DND-41 (cell line): ENCODE data around the gene TET2.

Source experiments
- EZH2 ChIP-seq: IDR thresholded peaks from 3 replicates; pipeline ENCODE4 v1.6.1; 2012; ENCODE audit warnings: borderline replicate concordance, low read depth, mild to moderate bottlenecking, moderate library complexity, low read length, inconsistent platforms; ENCODE audit not compliant: severe bottlenecking
- TF ChIP-seq, protein P1 (sequence below): IDR thresholded peaks from 2 replicates; pipeline ENCODE4 v1.5.1; 2012; ENCODE audit warnings: borderline replicate concordance, low read length, moderate library complexity, mild to moderate bottlenecking; ENCODE audit not compliant: poor library complexity, severe bottlenecking; ENCODE audit errors: extremely low read depth

DNA sequence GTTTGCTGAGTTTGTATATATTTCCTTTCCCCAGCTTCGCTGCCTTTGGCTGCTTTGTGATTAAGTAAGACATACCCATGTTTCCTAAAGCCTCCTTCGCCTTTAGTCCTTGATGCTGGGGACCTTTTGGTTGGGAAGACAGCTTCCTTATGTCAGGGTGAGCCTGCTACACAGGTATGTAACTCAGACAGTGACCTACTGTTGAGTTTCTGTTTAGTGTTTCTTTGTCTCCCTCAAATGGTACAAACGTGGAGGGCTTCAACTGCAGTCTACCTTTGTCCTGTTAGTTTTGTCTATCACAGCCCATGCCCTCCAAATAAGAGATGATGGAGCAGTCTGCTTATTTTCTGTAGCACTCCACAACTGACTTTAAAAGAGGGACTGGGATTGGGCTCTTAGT is 59.5 kb downstream of the TET2 start:
- TF ChIP-seq, protein P1, sequence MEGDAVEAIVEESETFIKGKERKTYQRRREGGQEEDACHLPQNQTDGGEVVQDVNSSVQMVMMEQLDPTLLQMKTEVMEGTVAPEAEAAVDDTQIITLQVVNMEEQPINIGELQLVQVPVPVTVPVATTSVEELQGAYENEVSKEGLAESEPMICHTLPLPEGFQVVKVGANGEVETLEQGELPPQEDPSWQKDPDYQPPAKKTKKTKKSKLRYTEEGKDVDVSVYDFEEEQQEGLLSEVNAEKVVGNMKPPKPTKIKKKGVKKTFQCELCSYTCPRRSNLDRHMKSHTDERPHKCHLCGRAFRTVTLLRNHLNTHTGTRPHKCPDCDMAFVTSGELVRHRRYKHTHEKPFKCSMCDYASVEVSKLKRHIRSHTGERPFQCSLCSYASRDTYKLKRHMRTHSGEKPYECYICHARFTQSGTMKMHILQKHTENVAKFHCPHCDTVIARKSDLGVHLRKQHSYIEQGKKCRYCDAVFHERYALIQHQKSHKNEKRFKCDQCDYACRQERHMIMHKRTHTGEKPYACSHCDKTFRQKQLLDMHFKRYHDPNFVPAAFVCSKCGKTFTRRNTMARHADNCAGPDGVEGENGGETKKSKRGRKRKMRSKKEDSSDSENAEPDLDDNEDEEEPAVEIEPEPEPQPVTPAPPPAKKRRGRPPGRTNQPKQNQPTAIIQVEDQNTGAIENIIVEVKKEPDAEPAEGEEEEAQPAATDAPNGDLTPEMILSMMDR, result no peak
- TF ChIP-seq EZH2, result no peak
